GM10266 (cell line): ENCODE results near the gene THSD4.

Experiments
- DNase-seq: peaks from one replicate; pipeline ENCODE4 v3.0.0; 2012; ENCODE audit errors: extremely low spot score
- TF ChIP-seq, protein P1 (sequence below): IDR thresholded peaks from 2 replicates; pipeline ENCODE4 v1.5.1; 2012; ENCODE audit warnings: mild to moderate bottlenecking, low read depth; ENCODE audit not compliant: control insufficient read depth, insufficient read depth; ENCODE audit errors: missing control alignments

Gene THSD4

GRCh38 chr15:71107501-71107815 lies 7.8 kb upstream of the THSD4 start:
- TF ChIP-seq, protein P1, sequence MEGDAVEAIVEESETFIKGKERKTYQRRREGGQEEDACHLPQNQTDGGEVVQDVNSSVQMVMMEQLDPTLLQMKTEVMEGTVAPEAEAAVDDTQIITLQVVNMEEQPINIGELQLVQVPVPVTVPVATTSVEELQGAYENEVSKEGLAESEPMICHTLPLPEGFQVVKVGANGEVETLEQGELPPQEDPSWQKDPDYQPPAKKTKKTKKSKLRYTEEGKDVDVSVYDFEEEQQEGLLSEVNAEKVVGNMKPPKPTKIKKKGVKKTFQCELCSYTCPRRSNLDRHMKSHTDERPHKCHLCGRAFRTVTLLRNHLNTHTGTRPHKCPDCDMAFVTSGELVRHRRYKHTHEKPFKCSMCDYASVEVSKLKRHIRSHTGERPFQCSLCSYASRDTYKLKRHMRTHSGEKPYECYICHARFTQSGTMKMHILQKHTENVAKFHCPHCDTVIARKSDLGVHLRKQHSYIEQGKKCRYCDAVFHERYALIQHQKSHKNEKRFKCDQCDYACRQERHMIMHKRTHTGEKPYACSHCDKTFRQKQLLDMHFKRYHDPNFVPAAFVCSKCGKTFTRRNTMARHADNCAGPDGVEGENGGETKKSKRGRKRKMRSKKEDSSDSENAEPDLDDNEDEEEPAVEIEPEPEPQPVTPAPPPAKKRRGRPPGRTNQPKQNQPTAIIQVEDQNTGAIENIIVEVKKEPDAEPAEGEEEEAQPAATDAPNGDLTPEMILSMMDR = no peak
- DNase-seq = no peak

GRCh38 chr15:71109130-71109529 lies 6.1 kb upstream of the THSD4 start:
- no peak for DNase-seq
- TF ChIP-seq, protein P1 = no peak

GRCh38 chr15:71109905-71110304 lies 5.4 kb upstream of the THSD4 start:
- TF ChIP-seq, protein P1 = no peak
- DNase-seq = no peak

DNA sequence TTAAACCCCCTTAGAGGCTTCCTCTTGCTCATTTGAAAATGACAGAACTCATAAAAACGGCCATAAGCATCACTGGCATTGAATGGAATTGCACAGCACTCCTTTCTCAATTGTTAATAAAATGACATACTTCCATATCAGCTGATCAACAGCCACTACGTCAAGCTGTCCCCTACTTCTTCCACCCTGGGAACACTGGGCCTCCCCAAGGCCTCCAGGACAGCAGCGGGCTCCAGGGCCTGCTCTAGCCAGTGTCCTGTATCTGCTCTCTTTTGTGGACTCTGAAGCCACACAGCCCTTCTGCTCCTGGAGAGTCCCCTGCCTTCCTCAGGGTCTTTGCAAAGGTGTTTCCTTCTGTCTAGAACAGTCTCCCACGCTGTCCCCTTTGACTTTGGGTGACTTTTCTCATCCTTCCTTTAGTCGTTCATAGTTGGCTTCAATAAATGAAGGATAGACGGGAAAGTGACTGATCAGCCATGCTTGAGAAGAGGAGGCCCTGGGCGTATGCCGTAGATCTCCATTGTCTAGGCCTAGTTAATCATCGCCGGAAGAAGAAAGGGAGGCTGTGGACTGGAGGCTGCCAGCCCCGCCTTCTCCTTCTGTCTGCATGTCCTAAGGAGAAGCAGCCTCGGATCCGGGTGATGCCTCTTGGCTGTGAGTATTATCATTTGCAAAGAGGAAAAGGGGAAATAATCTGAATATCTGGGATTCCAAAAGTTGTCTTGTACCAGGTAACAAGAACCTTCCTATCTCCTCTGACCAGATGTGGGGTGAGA lies 4.7 kb upstream of the THSD4 start:
- DNase-seq = no peak
- TF ChIP-seq, protein P1 = no peak

GRCh38 chr15:71111181-71111565 lies 4.1 kb upstream of the THSD4 start:
- TF ChIP-seq, protein P1 = no peak
- DNase-seq = no peak

GRCh38 chr15:71111950-71112349 lies 3.3 kb upstream of the THSD4 start:
- DNase-seq = no peak

DNA sequence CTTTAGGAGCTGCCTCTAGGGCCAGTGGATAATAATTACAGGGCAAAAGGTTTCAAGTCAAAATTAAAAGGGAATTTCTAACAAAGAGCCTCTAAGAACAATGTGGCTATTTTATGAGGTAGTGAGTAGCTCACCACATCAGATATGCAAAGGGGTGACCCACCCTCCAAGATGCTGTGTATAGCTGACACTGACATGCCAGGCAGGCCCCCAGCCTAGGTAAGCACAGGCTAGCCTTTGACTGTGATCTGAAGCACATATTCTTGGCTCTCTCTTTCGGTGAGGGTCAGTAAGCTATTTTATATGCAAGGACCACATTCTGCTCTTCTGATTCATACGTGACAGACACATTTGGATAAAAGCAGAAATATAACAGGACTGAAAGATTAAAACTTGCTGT lies 2.8 kb upstream of the THSD4 start:
- DNase-seq = no peak
- TF ChIP-seq, protein P1 = no peak

More at GRCh38 chr15:71111950-71112349, 3.3 kb upstream of the THSD4 start:
- TF ChIP-seq, protein P1 = no peak
